IPS-15b (cell line): ENCODE measurements around the gene AFAP1L2.

Experiments
- H3K27me3 ChIP-seq: one replicate; pipeline ENCODE4 v1.6.1; 2013; ENCODE audit warnings: low read length; ENCODE audit not compliant: control insufficient read depth, insufficient read depth
- H3K36me3 ChIP-seq: one replicate; pipeline ENCODE4 v1.6.1; 2013; ENCODE audit warnings: low read length; ENCODE audit not compliant: control insufficient read depth, insufficient read depth
- H3K4me1 ChIP-seq: one replicate; pipeline ENCODE4 v1.6.1; 2013; ENCODE audit warnings: mild to moderate bottlenecking, low read length; ENCODE audit not compliant: control insufficient read depth, insufficient read depth
- H3K4me3 ChIP-seq: one replicate; pipeline ENCODE4 v1.5.1; 2013; ENCODE audit warnings: low read depth, low read length
- H3K9ac ChIP-seq: one replicate; pipeline ENCODE4 v1.6.1; 2013; ENCODE audit warnings: low read depth, mild to moderate bottlenecking, low read length
- H3K9me3 ChIP-seq: one replicate; pipeline ENCODE4 v1.6.1; 2013; ENCODE audit warnings: mild to moderate bottlenecking, low read length; ENCODE audit not compliant: control insufficient read depth, insufficient read depth

Gene AFAP1L2

GRCh38 chr10:114326795-114327194 is 77.5 kb downstream of the AFAP1L2 start:
- H3K9me3 ChIP-seq = no peaks in the 10 kb centered on the region
- no peak overlapping the region for H3K4me3 ChIP-seq
- H3K36me3 ChIP-seq = no peaks in the 10 kb centered on the region
- H3K27me3 ChIP-seq = no peaks in the 10 kb centered on the region
- no peak overlapping the region for H3K9ac ChIP-seq
- H3K4me1 ChIP-seq = no peaks in the 10 kb centered on the region

- H3K4me1 ChIP-seq = peaks cover 2% of the 10 kb centered on the region
- no peaks in the 10 kb centered on the region for H3K27me3 ChIP-seq
- H3K4me3 ChIP-seq = no peak overlapping the region
- H3K9me3 ChIP-seq = no peaks in the 10 kb centered on the region
- H3K9ac ChIP-seq = no peak overlapping the region
- no peaks in the 10 kb centered on the region for H3K36me3 ChIP-seq
Measured at GRCh38 chr10:114323023-114323422, 81.3 kb downstream of the AFAP1L2 start.

- Histone ChIP-seq H3K9ac (no peak overlapping the region), H3K27me3 (no peaks in the 10 kb centered on the region), H3K4me1 (peaks cover 2% of the 10 kb centered on the region), H3K4me3 (no peak overlapping the region), H3K36me3 (no peaks in the 10 kb centered on the region), H3K9me3 (no peaks in the 10 kb centered on the region)
Measured at GRCh38 chr10:114322344-114322743, 82.0 kb downstream of the AFAP1L2 start.

- Histone ChIP-seq H3K27me3 (no peaks in the 10 kb centered on the region), H3K4me1 (peaks cover 2% of the 10 kb centered on the region), H3K9me3 (no peaks in the 10 kb centered on the region), H3K4me3 (no peak overlapping the region), H3K9ac (no peak overlapping the region), H3K36me3 (no peaks in the 10 kb centered on the region)
Measured at GRCh38 chr10:114320249-114321116, 83.8 kb downstream of the AFAP1L2 start.

GRCh38 chr10:114319406-114320248 is 84.7 kb downstream of the AFAP1L2 start:
- Histone ChIP-seq H3K36me3 (no peaks in the 10 kb centered on the region), H3K9me3 (no peaks in the 10 kb centered on the region), H3K27me3 (no peaks in the 10 kb centered on the region), H3K4me1 (peaks cover 2% of the 10 kb centered on the region), H3K9ac (no peak overlapping the region), H3K4me3 (no peak overlapping the region)

GRCh38 chr10:114316744-114317143 is 87.6 kb downstream of the AFAP1L2 start:
- Histone ChIP-seq H3K9me3 (no peaks in the 10 kb centered on the region), H3K4me1 (peaks cover 2% of the 10 kb centered on the region), H3K27me3 (no peaks in the 10 kb centered on the region), H3K4me3 (no peak overlapping the region), H3K36me3 (no peaks in the 10 kb centered on the region), H3K9ac (no peak overlapping the region)

GRCh38 chr10:114315566-114316420 is 88.5 kb downstream of the AFAP1L2 start:
- H3K9ac ChIP-seq = no peak overlapping the region
- peaks cover 2% of the 10 kb centered on the region for H3K4me1 ChIP-seq
- H3K27me3 ChIP-seq = no peaks in the 10 kb centered on the region
- H3K4me3 ChIP-seq = no peak overlapping the region
- no peaks in the 10 kb centered on the region for H3K36me3 ChIP-seq
- H3K9me3 ChIP-seq = no peaks in the 10 kb centered on the region

- no peaks in the 10 kb centered on the region for H3K27me3 ChIP-seq
- no peak overlapping the region for H3K9ac ChIP-seq
- no peaks in the 10 kb centered on the region for H3K9me3 ChIP-seq
Measured at GRCh38 chr10:114313866-114314265, 90.4 kb downstream of the AFAP1L2 start.

GRCh38 chr10:114313139-114313538 is 91.2 kb downstream of the AFAP1L2 start:
- H3K4me1 ChIP-seq = no peaks in the 10 kb centered on the region
- no peak overlapping the region for H3K9ac ChIP-seq
- H3K27me3 ChIP-seq = no peaks in the 10 kb centered on the region
- H3K36me3 ChIP-seq = no peaks in the 10 kb centered on the region
- H3K9me3 ChIP-seq = no peaks in the 10 kb centered on the region
- H3K4me3 ChIP-seq = no peak overlapping the region

More at GRCh38 chr10:114313866-114314265, 90.4 kb downstream of the AFAP1L2 start:
- Histone ChIP-seq H3K36me3 (no peaks in the 10 kb centered on the region), H3K4me3 (no peak overlapping the region), H3K4me1 (no peaks in the 10 kb centered on the region)

GRCh38 chr10:114311496-114312209 is 92.6 kb downstream of the AFAP1L2 start:
- Histone ChIP-seq H3K4me3 (no peak overlapping the region), H3K27me3 (no peaks in the 10 kb centered on the region), H3K9me3 (no peaks in the 10 kb centered on the region), H3K4me1 (no peaks in the 10 kb centered on the region), H3K9ac (no peak overlapping the region), H3K36me3 (no peaks in the 10 kb centered on the region)

- no peak overlapping the region for H3K4me3 ChIP-seq
- no peaks in the 10 kb centered on the region for H3K9me3 ChIP-seq
Measured at GRCh38 chr10:114311023-114311422, 93.3 kb downstream of the AFAP1L2 start.

More at GRCh38 chr10:114311023-114311422, 93.3 kb downstream of the AFAP1L2 start:
- Histone ChIP-seq H3K36me3 (no peaks in the 10 kb centered on the region), H3K27me3 (no peaks in the 10 kb centered on the region), H3K9ac (no peak overlapping the region), H3K4me1 (no peaks in the 10 kb centered on the region)
